ENCODE results near the gene AJAP1.

DNA sequence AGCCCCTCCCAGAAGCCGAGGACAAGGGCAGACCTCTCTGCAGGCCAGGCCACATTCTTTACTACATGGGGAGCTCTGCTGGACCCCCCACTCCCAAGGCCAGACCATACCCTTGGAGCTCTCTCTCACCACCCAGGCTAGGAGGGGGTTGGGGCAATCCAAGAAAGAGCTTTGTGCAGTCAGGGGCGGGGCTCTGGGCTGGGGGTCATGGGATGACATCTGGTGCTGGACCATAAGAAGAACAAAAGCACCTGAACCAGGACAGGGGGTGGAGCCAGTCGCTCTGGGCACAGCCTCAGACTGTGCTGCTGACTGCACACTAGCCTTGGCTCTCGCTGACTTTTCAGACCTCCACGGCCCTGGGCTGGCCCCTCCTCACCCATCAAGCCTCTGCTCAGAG, 23.1 kb upstream of the AJAP1 start:
- no peak for TF ChIP-seq POLR2A (IDR thresholded peaks at IDR 0.05; ENCODE audit: borderline replicate concordance, extremely low read depth, insufficient read depth, insufficient read length)
- TF ChIP-seq, protein P1, sequence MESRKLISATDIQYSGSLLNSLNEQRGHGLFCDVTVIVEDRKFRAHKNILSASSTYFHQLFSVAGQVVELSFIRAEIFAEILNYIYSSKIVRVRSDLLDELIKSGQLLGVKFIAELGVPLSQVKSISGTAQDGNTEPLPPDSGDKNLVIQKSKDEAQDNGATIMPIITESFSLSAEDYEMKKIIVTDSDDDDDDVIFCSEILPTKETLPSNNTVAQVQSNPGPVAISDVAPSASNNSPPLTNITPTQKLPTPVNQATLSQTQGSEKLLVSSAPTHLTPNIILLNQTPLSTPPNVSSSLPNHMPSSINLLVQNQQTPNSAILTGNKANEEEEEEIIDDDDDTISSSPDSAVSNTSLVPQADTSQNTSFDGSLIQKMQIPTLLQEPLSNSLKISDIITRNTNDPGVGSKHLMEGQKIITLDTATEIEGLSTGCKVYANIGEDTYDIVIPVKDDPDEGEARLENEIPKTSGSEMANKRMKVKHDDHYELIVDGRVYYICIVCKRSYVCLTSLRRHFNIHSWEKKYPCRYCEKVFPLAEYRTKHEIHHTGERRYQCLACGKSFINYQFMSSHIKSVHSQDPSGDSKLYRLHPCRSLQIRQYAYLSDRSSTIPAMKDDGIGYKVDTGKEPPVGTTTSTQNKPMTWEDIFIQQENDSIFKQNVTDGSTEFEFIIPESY (IDR thresholded peaks at IDR 0.05; ENCODE audit: extremely low read depth, insufficient replicate concordance, low read length) = no peak
- TF ChIP-seq, protein P2, sequence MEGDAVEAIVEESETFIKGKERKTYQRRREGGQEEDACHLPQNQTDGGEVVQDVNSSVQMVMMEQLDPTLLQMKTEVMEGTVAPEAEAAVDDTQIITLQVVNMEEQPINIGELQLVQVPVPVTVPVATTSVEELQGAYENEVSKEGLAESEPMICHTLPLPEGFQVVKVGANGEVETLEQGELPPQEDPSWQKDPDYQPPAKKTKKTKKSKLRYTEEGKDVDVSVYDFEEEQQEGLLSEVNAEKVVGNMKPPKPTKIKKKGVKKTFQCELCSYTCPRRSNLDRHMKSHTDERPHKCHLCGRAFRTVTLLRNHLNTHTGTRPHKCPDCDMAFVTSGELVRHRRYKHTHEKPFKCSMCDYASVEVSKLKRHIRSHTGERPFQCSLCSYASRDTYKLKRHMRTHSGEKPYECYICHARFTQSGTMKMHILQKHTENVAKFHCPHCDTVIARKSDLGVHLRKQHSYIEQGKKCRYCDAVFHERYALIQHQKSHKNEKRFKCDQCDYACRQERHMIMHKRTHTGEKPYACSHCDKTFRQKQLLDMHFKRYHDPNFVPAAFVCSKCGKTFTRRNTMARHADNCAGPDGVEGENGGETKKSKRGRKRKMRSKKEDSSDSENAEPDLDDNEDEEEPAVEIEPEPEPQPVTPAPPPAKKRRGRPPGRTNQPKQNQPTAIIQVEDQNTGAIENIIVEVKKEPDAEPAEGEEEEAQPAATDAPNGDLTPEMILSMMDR (IDR thresholded peaks at IDR 0.05 in 2 of 3, conservative IDR thresholded peaks at IDR 0.05 in 1 of 3; ENCODE audit: borderline replicate concordance in 1 of 3, insufficient read depth in 1 of 3, low read depth in 2 of 3, low read length in 2 of 3) = no peak
- TF ChIP-seq POLR2AphosphoS5 (IDR thresholded peaks at IDR 0.05; ENCODE audit: low read depth, low read length) = no peak

All from HCT116 (cell line).